GM21786 (cell line): ENCODE results near the gene HOXC4.
A peak's percentile ranks its signal among the peaks of the same experiment; 100 is the strongest.

Source experiments
- ATAC-seq: cut with Tn5 transposase; IDR thresholded peaks from one replicate; pipeline ENCODE4 v1.9.1; 2021; ENCODE audit not compliant: unreplicated experiment

HOXC4 gene

GRCh38 chr12:54028314-54029201, 25.1 kb upstream of the HOXC4 start, which contains the start of gene HOXC6:
HOXC6 (plus strand) TSS chr12:54028440; CDS start chr12:54028522, 82 bp downstream.
- no peak for ATAC-seq

- ATAC-seq, result no peak
These were observed 23.9 kb upstream of the HOXC4 start for GRCh38 chr12:54029529-54030441.

DNA sequence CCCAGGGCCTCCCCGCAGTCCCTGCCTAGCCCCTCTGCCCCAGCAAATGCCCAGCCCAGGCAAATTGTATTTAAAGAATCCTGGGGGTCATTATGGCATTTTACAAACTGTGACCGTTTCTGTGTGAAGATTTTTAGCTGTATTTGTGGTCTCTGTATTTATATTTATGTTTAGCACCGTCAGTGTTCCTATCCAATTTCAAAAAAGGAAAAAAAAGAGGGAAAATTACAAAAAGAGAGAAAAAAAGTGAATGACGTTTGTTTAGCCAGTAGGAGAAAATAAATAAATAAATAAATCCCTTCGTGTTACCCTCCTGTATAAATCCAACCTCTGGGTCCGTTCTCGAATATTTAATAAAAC, 23.2 kb upstream of the HOXC4 start:
- ATAC-seq, result no peak

- no peak for ATAC-seq
These were observed 22.7 kb upstream of the HOXC4 start for GRCh38 chr12:54030889-54031471.

DNA sequence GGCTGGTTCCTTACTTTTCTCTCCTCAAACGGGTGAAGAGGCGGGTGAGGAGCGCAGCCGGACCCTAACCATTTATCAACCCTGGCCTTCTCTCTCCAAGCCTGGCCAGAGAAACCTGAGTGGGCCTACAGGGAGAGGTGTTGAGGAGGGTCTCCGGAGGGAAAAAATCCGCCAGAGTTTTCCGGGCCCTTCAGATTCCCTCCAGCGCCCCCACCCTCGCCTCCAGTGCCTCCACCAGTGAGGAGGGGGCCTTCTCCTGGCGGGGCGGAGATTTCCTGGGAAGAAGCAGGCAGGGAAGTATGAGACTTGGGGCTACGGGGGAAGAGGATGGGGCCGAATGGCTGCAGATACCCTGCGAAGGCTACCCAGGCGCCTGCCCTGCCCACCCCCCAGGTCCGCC, 22.2 kb upstream of the HOXC4 start:
- ATAC-seq, result no peak

GRCh38 chr12:54032086-54032619, 21.5 kb upstream of the HOXC4 start:
- ATAC-seq, result no peak

DNA sequence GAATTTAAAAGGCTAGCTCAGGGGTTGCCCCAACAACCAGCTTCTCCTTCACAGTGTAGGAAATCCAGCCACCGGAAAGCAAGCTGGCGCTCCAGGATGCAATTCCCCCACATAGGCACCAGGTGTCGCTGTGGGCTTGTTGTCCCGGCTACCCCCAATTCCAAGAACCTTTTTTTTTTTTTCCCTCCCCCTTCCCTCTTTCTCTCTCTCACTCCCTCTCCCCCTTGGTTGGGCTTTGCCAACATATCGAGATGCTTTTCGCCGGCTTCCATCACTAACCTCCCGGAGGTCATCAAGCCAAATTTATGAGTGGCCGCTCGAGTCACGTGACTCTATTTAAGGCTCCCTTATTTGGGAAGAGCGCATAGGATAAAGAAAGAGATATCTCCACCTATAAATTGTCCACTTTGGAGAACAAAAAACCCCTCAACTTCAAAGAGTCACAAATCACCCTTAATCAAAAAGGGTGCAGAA, 21.0 kb upstream of the HOXC4 start, which contains the start of gene HOXC5:
HOXC5 (plus strand) TSS at position 424 of the 474 bp plus-strand sequence. CDS start 73 bp downstream, outside the sequence.
- no peak for ATAC-seq

GRCh38 chr12:54033106-54033979, 20.3 kb upstream of the HOXC4 start:
- no peak for ATAC-seq

- no peak for ATAC-seq
These were observed 19.5 kb upstream of the HOXC4 start for GRCh38 chr12:54033980-54034784.

DNA sequence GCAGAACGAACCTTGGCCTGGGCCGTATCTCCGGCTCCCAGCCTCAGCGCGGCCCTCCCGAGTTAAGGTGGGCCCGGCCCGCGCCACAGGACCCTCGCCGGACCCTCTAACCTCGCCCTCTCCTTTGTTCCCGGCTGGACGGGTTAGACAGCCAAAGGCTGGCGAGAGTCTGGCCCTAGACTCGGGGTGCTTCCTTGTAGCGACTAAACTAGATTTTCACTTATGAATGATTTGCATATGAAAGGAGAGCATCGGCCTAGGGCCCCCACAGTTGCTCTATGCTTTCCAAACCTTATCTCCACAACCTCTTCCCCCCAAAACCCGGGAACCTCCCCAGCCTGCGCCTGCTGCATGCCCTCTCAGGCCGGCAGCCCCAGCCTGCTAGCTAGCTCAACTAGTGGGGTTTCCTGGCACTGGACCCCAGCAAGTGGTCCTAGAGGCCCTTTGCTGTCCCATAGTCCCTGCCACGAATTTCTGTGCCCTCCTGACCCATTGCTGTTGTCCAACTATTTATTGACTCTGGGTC, 18.8 kb upstream of the HOXC4 start:
- ATAC-seq, result no peak

DNA sequence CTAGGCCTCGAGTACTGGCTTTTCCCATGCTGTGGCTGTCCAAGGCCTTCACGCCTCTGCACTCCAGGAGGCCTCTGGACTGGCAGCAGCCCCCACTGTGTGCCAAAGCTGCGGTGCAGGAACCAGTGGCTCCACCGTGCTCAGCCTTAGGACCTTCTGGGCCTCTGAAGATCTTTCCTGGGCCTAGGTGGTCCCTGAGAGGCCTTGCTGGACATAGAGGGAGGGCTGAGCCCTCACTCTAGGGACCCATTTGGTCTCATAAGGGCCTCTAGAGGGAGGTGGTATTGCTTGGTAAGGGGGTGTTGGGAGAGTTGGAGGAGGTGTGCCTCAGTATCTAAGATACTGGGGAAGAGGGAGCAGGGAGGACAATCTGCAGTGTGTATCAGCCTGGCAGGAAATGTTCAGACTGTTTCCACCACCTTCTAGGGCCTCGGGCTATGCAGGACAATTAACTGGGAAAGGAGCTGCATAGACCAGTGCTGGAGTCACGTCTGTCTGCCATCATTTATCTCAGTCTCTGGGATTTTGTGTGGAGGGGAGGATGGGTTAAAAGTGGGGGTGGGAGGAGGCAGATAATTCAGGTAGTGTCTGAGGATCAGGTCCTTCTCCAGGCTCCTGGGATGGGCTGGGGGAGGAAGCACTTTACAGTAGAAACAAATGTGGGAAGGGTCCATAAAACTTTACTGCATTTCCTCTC, 17.9 kb upstream of the HOXC4 start:
- no peak for ATAC-seq

DNA sequence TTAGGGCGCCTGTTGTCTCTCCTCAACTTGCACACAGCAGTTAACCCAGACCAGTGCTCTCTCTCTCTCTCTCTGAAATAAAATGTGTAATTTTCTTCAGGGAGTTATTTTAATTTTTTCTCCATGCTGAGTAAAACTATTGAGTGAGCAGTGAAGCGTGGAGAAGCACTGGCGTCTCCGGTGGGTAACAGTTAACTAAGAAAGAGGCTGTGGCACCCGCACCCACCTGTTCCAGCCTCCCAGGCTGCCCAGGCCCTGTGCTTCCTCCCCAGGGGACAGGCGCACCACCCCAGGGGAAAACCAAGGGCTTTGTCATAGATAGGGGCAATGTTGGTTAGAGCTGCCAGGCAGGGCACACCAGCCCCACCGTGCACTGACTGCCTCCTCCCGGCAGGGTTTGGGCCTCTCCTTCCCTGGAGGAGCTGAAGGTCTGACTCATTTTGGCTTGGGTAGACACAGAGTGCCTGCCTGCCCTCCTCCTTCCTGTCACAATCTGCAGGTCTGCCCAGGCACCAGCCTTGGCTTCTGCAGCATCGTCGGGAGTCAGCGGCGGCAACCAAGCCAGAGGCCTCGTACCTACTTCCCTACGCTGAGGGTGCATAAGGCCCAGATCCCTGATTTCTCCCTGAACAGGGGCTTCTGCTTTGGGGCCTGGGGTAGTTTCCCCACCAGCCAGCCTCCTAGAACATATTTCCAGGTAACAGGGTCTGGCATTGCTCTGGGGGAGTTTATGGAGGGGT, 16.8 kb upstream of the HOXC4 start:
- peak; percentile 47 for ATAC-seq

GRCh38 chr12:54037360-54038283, 16.0 kb upstream of the HOXC4 start:
- no peak for ATAC-seq

GRCh38 chr12:54038284-54038870, 15.3 kb upstream of the HOXC4 start:
- no peak for ATAC-seq

DNA sequence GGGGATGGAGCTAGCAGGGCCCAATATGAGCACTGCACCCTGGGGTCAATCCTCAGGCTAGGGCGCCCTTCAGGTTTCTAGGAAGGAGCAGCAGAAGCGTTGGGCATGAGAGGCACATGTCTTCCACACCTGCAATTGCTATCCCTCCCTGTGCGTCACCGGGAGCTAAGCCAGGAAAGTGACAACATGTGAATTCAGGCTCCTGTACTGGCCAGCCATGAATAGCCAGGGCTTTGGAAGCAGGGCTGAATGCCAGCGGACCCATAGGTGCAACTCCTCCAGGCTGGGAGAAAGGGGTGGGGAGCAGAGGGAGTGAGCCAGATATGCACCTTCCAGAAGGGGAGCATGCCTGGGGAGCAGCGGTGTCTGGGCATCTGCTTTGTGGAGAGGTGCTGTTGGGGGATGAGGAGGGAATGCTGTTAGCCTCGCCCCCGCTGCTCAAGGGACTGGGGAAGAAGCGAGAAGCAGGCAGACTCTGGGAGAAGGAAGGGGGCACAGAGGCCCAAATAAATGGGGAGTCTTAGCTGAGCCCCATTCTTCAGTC, 14.7 kb upstream of the HOXC4 start:
- ATAC-seq, result no peak
